DMS114 treated with DMSO at 0.1 percent for 48 hours (cell line): ENCODE data around the gene NSD1.
"Not testable (repeated sequence)": the region's sequence is repeated elsewhere in the genome, so short reads cannot be mapped to it uniquely, and the experiment has no call there.

Experiments used
- DNase-seq: peaks from one replicate; lab custom pipeline; 2025; ENCODE audit not compliant: unreplicated experiment; lab: John Stamatoyannopoulos, UW

The NSD1 gene

DNA sequence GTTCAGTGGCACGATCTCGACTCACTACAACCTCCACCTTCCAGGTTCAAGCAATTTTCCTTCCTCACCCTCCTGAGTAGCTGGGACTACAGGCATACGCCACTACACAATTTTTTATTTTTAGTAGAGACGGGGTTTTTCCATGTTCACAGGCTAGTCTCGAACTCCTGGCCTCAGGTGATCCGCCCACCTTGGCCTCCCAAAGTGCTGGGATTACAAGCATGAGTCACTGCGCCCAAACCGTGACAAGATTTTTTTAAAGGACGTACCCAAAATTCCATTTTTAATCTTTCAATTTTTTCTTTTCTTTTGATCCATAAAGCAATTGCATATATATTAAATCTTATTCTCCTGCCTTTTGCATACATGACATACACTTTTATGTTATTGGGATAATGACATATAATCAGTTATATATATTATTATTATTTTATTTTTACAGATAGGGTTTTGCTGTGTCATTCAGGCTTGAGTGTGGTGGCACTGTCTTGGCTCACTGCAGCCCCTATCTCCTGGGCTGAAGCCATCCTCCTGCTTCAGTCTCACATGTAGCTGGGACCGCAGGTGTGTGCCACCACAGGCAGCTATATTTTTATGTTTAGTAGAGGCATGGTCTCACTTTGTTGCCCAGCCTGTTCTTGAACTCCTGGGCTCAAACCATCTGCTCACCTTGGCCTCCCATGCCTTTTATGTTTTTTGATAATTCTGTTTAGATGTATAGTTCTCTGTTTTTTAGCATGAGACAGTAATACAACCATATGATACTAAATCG, 98.1 kb downstream of the NSD1 start:
- DNase-seq = no peak

GRCh38 chr5:177232358-177232757, 98.8 kb downstream of the NSD1 start:
- no peak for DNase-seq

DNA sequence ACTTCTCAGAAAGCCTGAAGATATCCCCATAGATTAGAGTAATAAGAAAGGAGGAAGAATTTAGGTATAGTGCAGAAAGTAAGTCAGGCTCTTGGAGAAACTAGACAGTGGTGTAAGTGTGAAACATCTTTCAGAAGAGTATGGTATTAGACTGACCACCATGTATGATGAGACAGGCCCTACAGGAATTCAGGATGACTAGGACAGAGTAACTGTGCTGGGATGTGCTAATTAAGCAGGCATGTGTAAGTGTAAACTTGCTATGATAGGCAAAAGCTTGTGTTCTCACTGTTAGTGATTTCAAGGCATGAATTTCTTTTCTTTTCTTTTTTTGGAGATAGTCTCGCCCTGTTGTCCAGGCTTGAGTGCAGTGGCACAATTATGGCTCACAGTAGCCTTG, 99.2 kb downstream of the NSD1 start:
- DNase-seq = no peak

DNA sequence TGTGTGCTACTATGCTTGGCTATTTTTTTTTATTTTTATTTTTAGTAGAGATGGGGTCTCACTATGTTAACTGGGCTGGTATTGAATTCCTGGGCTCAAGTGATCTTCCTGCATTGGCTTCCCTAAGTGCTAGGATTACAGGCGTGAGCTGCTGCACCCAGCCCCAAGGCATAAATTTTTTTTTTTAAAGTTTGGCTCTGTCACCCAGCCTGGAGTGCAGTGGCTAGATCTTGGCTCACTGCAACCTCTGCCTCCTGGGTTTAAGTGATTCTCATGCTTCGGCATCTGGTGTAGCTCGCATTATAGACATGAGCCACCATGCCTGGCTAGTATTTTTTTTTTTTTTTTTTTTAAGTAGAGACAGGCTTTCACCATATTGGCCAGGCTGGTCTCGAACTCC, 99.6 kb downstream of the NSD1 start:
- DNase-seq = no peak

GRCh38 chr5:177233802-177234201, 100.2 kb downstream of the NSD1 start:
- DNase-seq = no peak

GRCh38 chr5:177234841-177235240, 101.3 kb downstream of the NSD1 start:
- DNase-seq = no peak

GRCh38 chr5:177241768-177242167, 108.2 kb downstream of the NSD1 start:
- no peak for DNase-seq

- DNase-seq = no peak
Observed at GRCh38 chr5:177242304-177242703, 108.7 kb downstream of the NSD1 start.

GRCh38 chr5:177249761-177250537, 116.4 kb downstream of the NSD1 start:
- no peak for DNase-seq

DNA sequence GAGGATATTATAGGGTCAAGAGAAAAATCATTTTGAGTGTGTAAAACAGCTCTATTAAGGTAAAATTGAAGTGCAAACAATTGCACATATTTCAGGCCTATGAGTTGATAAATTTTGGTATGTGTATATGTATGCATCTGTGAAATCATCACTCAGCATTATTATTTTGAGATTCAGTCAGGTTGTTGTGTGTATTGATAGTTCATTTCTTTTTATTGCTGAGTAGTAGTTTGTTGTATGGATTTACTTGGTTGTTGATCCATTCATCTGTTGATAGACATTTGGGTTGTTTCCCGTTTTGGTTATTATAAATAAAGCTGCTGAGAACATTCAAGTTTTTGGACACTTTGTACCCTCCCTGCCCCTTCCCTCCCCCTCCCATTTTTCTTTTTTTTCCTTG, 119.7 kb downstream of the NSD1 start:
- no peak for DNase-seq

DNA sequence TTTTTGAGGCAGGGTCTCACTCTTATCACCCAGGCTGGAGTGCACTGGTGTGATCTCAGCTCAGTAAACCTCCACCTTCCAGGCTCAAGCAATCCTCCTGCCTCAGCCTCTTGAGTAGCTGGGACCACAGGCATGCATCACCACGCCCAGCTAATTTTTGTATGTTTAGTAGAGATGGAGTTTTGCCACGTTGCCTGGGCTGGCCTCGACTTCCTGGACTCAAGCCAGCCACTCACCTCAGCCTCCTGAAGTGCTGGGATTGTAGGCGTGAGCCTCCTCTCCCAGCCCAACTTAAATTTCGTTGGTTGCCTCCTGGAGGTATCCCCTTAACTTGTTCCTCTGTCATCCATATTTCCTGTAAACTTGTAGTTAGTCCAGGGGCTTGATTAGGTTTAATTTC, 122.7 kb downstream of the NSD1 start:
- no peak for DNase-seq

GRCh38 chr5:177258711-177259110, 125.1 kb downstream of the NSD1 start:
- DNase-seq = not testable (repeated sequence)

DNA sequence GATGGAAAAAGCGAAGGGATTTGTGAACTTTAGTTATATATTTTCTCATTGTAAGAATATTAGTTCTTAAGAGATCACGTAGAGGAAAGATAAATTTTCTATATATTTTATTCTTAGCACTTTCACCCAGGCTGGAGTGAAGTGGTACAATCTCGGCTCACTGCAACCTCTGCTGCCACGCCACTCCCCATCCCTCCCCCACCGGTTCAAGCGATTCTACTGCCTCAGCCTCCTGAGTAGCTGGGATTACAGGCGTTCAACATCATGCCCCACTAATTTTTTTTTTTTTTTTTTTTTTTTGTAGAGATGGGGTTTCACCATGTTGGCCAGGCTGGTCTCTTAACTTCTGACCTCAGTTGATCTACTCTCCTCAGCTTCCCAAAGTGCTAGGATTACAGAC, 127.4 kb downstream of the NSD1 start:
- DNase-seq = no peak

GRCh38 chr5:177261510-177261909, 127.9 kb downstream of the NSD1 start:
- DNase-seq = no peak

DNA sequence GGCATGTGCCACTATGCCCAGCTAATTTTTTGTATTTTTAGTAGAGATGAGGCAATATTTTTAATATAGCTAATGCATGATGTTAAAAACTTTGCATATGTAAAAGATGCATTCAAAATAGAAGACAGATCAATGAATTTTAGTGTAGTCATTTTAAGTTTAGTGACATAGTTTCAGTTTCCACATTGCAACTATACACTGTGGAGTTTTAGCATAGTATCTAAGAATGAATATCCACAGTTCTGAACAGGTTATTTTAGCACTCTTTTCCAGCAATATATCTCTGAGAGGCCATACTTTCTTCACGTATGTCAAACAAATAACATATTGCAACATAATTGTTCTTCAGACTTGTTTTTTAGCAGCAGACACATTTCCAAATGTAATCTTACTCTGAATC, 130.6 kb downstream of the NSD1 start:
- DNase-seq = no peak

DNA sequence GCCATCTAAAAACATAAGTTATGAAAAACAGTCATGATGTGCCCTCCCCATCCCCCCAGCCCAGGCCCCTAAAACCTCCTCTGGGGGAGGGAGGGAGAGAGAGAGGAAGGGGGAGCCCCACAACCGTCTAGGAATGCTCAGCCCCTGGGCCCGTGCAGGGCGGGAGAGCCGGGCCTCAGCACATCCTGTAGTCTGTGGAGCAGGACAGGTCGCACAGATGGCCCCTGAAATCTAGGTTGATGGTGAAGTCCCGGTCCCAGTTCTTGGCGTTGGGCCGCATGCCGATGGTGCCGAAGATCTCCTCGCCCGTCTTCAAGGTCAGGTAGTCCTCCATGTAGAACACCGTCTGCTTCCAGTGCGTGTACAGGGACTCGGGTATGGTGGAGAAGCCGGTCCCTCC, 131.8 kb downstream of the NSD1 start:
- no peak for DNase-seq

DNA sequence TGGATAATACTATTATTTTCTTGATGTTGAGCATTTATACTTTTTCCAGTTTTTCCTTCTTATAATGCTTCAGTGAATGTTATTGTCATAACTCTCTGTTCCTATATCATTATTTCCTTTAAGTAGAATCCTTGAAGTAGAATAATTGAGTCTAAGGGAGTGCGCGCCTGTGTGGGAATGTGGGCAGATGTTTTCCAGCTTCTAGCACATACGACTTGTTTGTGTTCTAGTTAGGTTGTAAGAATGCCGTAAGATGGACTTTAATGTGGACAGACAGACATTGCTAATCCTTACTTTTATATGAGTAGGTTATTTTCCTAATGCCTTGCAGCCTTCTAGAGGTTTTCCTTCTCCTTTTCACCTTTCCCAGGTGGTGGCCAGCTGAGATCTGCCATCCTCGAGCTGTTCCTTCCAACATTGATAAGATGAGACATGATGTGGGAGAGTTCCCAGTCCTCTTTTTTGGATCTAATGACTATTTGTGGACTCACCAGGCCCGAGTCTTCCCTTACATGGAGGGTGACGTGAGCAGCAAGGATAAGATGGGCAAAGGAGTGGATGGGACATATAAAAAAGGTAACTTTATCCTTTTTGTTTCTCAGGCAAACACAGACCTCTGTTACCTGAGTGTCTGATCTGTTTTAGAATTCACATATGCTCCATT, 135.8 kb downstream of the NSD1 start:
- no peak for DNase-seq

DNA sequence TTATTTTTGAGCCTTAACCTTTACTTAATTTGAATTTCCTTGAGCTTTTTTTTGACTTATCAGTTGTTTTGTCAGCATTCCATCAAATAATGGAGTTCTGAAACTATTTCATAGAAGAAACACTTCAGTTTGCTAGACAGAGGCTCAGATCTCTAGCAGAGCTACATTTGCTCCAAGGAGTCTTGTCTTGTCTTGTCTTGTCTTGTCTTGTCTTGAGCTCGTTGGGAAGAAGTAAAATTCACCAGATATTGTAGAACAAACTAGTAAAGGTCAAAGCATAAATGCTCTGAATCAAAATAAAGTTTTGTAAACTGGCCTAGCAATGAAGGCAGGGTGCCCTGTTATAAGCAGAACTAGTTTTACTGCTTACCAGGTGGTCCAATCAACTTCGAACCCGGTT, 136.4 kb downstream of the NSD1 start:
- DNase-seq = no peak

DNA sequence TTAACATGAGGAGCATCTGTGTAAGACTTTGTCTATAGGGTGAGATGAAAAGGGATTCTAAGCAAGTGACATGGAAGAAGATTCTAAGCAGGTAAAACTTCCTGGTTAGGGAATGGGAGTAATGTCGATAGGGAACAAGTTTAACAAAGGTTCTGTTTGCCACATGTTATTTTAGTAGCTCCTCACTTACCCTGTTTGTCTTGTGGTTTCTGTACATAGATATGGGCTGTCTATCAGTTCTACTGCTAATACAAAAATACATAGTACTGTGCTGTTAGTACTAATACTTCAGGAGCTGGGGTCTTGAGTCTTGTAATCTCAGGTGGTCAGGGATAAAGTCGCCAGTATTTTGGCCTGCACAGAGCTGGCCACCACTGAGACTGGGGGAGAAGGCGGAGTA, 137.1 kb downstream of the NSD1 start:
- DNase-seq = no peak

DNA sequence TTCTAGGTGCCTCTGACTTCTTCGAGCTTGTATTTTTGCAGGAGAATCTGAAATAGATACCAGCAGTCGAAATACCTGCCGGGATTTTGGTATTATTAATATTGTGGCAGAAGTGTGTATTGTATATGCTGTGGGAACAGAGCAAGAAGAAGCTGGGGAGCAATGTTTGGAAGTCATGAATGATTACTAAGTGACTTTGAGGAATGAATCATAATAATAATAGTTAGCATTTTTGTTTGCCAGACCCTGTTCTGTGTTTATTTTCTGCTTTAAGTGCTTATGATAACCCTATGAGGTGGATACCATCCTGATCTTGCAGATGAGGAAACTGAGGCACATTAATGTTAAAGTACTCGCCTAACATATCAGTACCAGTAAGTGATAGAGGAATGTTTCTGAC, 137.5 kb downstream of the NSD1 start:
- no peak for DNase-seq

DNA sequence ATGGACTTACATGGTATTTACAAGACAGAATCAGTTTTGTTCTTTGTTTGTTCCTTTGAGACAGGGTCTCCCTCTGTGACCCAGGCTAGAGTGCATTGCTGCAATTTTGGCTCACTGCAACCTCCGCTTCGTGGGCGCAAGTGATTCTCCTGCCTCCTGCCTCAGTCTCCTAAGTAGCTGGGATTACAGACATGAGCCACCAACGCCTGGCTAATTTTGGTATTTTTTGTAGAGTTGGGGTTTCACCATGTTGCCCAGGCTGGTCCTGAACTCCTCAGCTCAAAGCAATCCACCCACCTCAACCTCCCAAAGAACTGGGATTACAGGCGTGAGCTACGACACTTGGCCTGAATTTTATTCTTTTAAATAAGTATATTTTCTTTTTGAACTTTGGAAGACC, 142.3 kb downstream of the NSD1 start:
- DNase-seq = no peak

GRCh38 chr5:177276886-177277285, 143.3 kb downstream of the NSD1 start:
- DNase-seq = no peak
